HCEC 1CT (cell line): ENCODE results near the gene LAMA3.
A peak's percentile ranks its signal among the peaks of the same experiment; 100 is the strongest.

Experiments
- DNase-seq: peaks from one replicate; pipeline ENCODE4 v3.0.0-alpha.2; 2017

Gene LAMA3

GRCh38 chr18:23689031-23689615, at the start of gene LAMA3:
LAMA3 (plus strand) TSS chr18:23689453; CDS start chr18:23689684, 231 bp downstream.
- peak; percentile 43 for DNase-seq

- no peak for DNase-seq
Measured at GRCh38 chr18:23640052-23640451, 49.2 kb upstream of the LAMA3 start.

GRCh38 chr18:23641143-23641720, 48.0 kb upstream of the LAMA3 start:
- no peak for DNase-seq

GRCh38 chr18:23641937-23642666, 47.2 kb upstream of the LAMA3 start:
- no peak for DNase-seq

GRCh38 chr18:23643815-23644490, 45.3 kb upstream of the LAMA3 start:
- DNase-seq = no peak

GRCh38 chr18:23645568-23646175, 43.6 kb upstream of the LAMA3 start:
- DNase-seq = no peak

GRCh38 chr18:23646282-23646681, 43.0 kb upstream of the LAMA3 start:
- DNase-seq = no peak

GRCh38 chr18:23648456-23648855, 40.8 kb upstream of the LAMA3 start:
- no peak for DNase-seq

- no peak for DNase-seq
Measured at GRCh38 chr18:23648940-23649607, 40.2 kb upstream of the LAMA3 start.

GRCh38 chr18:23650968-23651927, 38.0 kb upstream of the LAMA3 start:
- peak; percentile 94 for DNase-seq

GRCh38 chr18:23652232-23652631, 37.0 kb upstream of the LAMA3 start:
- DNase-seq = no peak

GRCh38 chr18:23658285-23658684, 31.0 kb upstream of the LAMA3 start:
- peak; percentile 39 for DNase-seq

GRCh38 chr18:23661735-23662308, 27.4 kb upstream of the LAMA3 start:
- DNase-seq = no peak

GRCh38 chr18:23662309-23663263, 26.7 kb upstream of the LAMA3 start, which contains the start of gene ANKRD29:
ANKRD29 (minus strand) TSS chr18:23662911; CDS start chr18:23662730, 181 bp downstream.
- peak; percentile 29 for DNase-seq

- DNase-seq = no peak
Measured at GRCh38 chr18:23664674-23665073, 24.6 kb upstream of the LAMA3 start.

GRCh38 chr18:23667114-23667513, 22.1 kb upstream of the LAMA3 start:
- no peak for DNase-seq

GRCh38 chr18:23668731-23669130, 20.5 kb upstream of the LAMA3 start:
- no peak for DNase-seq

GRCh38 chr18:23669202-23669766, 20.0 kb upstream of the LAMA3 start:
- no peak for DNase-seq

- no peak for DNase-seq
Measured at GRCh38 chr18:23669804-23670405, 19.3 kb upstream of the LAMA3 start.
